Right renal cortex interstitium (tissue), 3 donors: ENCODE measurements around the gene ASB6. TPM values are rescaled to one million over a fixed set of nuclear protein-coding genes. Genes with fewer than 3 reads are reported as not detected.
"Not testable (repeated sequence)": the region's sequence is repeated elsewhere in the genome, so short reads cannot be mapped to it uniquely, and the experiment has no call there.

Experiments used
- DNase-seq, 3 donors: peaks; one replicate each; pipeline ENCODE4 v3.0.0-alpha.2; 2013; ENCODE audit warnings: low read depth in 3 of 3, low spot score in 2 of 3
- polyA plus RNA-seq, 3 donors: library from polyadenylated mRNA; unstranded; fragments of 120-200 nt; gene quantifications; one replicate each; pipeline ENCODE4 v1.2.1, GENCODE V29; 2013; ENCODE audit not compliant: insufficient read length in 3 of 3

The ASB6 gene
- polyA plus RNA-seq, 3 donors: 14.2 to 17.0 (median 16.5) TPM

GRCh38 chr9:129592790-129593189 lies 49.2 kb downstream of the ASB6 start:
- not testable (repeated sequence) for DNase-seq

DNA sequence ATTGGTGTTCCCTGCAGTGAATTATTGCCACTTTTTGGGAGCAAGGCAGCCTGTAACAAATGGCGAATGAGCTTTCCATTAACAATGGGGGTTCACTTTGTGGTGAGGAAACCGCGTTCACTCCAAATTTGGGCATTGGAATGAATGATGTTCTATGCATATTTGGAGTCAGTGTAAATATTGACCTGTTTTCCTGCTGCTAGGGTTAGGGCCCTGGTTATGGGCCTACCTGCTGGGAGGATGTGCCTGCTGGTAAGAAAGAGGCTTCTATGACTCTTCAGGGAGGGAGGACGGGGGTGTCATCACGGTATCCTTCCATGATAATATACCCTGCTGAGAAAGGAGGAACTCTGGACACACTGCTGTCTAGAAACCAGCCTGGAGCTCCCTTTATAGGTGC lies 50.0 kb downstream of the ASB6 start:
- DNase-seq: no peak

DNA sequence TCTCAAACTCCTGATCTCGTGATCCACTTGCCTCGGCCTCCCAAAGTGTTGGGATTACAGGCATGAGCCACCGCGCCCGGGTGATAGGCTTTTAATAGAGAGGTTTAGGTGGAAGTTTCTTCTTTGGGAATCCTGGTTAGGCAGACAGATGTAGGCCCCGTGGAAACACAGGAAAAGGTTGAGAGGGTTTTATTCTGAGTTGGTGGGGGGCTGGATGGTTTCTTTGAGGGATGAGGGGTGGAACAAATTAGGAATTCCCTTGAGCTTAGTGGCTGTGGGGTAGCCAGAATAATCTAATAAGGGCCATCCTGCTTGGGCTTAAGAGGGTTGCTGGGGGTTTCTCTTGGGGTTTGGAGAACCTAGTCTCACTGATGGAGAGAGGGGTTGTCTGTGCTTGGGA lies 51.5 kb downstream of the ASB6 start:
- no peak for DNase-seq

- DNase-seq: no peak
These were observed 54.3 kb downstream of the ASB6 start for GRCh38 chr9:129587487-129588262.

DNA sequence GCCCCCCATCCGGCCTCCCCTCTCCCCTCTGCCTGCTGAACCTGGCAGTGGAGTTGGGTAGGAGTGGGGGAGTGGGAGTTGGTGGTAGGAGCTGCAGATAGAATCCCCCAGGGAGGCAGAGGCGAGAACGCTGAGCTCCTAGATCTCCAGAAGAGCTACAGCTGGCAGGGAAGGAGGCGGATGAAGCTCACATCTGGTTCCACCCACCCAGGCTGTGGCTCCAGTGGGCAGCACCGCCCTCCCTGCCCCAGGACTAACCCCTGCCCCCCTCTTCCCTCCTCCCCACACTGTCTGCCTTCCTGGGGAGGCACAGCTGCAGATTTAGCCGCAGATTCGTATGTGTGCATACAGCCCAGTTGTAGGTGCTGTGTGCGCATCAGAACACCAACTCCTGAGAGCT lies 55.3 kb downstream of the ASB6 start:
- DNase-seq: no peak

GRCh38 chr9:129586245-129586644 lies 55.7 kb downstream of the ASB6 start:
- no peak for DNase-seq

- DNase-seq: no peak
These were observed 56.6 kb downstream of the ASB6 start for GRCh38 chr9:129585352-129585751.

Other genes with a start within 250 kb of the ASB6 start
- gene C9orf50, start 21.1 kb downstream of the ASB6 start, polyA plus RNA-seq: under 1 TPM; 0.34 to 0.57 (median 0.35) TPM
- gene NTMT1, start 16.0 kb downstream of the ASB6 start, polyA plus RNA-seq: 10 to 100 TPM; 32.0 to 35.3 (median 32.5) TPM
- gene PRRX2, start 23.5 kb upstream of the ASB6 start, polyA plus RNA-seq: under 1 TPM; 0.85 to 1.00 (median 0.92) TPM
- gene PTGES, start 110.9 kb upstream of the ASB6 start, polyA plus RNA-seq: 1 to 10 TPM; 3.7 to 5.3 (median 5.1) TPM
- 10 to 100 TPM; 18.4 to 20.8 (median 20.0) TPM for gene TOR1B, start 161.0 kb upstream of the ASB6 start, polyA plus RNA-seq
- gene TOR1A, start 182.0 kb upstream of the ASB6 start, polyA plus RNA-seq: 10 to 100 TPM; 43.9 to 45.0 (median 44.1) TPM
- 10 to 100 TPM; 85.9 to 97.0 (median 96.4) TPM for gene C9orf78, start 193.1 kb upstream of the ASB6 start, polyA plus RNA-seq
- 10 to 100 TPM; 16.4 to 19.3 (median 16.8) TPM for gene USP20, start 193.3 kb upstream of the ASB6 start, polyA plus RNA-seq